Brain microvascular endothelial cell (primary cell): Measurements from ENCODE around the gene EDEM3.

Experiments used
- DNase-seq: peaks from one replicate; pipeline ENCODE4 v3.0.0-alpha.2; 2020
- H3K27ac ChIP-seq: fragments of 250-450 bp; sonication (Bioruptor Pico); 2 replicates; pipeline ENCODE4 v1.5.1; 2020; ENCODE audit warnings: mild to moderate bottlenecking, moderate library complexity
- H3K27me3 ChIP-seq: fragments of 250-450 bp; sonication (Bioruptor Pico); replicated peaks from 2 replicates; pipeline ENCODE4 v1.5.1; 2020; ENCODE audit warnings: mild to moderate bottlenecking
- H3K36me3 ChIP-seq: fragments of 250-450 bp; sonication (Bioruptor Pico); replicated peaks from 2 replicates; pipeline ENCODE4 v1.5.1; 2020; ENCODE audit warnings: mild to moderate bottlenecking
- H3K4me3 ChIP-seq: 2 replicates; pipeline ENCODE4 v1.5.1; 2011; ENCODE audit warnings: low read depth, mild to moderate bottlenecking, control low read depth, low read length, moderate library complexity
- in situ Hi-C: cut with HindIII; loops from 2 replicates; pipeline ENCODE4 v1.10.0; 2017; ENCODE audit warnings: low sequenced_read_pairs, low pct_ligation_motif_present
- TF ChIP-seq, protein P1 (sequence below): IDR thresholded peaks from 2 replicates; pipeline ENCODE4 v1.5.1; 2011; ENCODE audit warnings: low read depth, mild to moderate bottlenecking, moderate library complexity, low read length, control low read depth, inconsistent platforms; ENCODE audit errors: missing control alignments

Gene EDEM3

DNA sequence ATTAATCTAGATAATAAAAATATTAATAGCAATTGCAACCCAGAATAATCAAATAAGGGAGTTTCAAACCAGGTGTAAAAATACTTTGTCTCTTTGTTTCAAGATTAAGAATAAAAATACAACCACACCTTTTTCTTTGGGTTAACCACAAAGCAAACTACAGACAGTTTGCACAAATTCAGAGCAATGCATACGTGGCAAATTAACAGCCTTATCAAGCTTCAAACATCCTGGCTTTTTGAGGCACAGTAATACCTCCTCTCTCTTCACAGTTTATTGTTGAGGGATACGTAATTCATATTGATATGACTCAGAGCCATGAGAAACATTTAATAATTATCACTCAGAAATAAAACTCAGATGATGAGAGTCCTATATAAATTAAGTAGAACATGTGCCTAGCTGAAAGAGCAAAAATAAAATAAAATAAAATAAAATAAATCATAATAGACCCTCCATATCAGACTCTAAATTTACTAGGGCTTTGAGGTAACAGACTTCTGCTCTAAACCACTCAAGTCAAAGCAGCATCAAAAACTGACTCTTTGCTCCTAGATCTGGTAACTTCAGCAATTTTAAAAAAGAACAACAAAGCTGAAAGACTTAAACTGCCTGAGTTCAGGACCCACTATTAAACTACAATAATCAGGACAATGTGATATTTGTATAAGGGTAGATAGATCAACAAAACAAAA, 11.4 kb downstream of the EDEM3 start:
- in situ Hi-C loops: no loop called here
- no peak overlapping the region for H3K27ac ChIP-seq
- H3K4me3 ChIP-seq: no peak overlapping the region

GRCh38 chr1:184740344-184740743, 14.3 kb downstream of the EDEM3 start:
- no peak for DNase-seq
- in situ Hi-C loops: no loop called here
- H3K27ac ChIP-seq: no peak overlapping the region
- TF ChIP-seq, protein P1, sequence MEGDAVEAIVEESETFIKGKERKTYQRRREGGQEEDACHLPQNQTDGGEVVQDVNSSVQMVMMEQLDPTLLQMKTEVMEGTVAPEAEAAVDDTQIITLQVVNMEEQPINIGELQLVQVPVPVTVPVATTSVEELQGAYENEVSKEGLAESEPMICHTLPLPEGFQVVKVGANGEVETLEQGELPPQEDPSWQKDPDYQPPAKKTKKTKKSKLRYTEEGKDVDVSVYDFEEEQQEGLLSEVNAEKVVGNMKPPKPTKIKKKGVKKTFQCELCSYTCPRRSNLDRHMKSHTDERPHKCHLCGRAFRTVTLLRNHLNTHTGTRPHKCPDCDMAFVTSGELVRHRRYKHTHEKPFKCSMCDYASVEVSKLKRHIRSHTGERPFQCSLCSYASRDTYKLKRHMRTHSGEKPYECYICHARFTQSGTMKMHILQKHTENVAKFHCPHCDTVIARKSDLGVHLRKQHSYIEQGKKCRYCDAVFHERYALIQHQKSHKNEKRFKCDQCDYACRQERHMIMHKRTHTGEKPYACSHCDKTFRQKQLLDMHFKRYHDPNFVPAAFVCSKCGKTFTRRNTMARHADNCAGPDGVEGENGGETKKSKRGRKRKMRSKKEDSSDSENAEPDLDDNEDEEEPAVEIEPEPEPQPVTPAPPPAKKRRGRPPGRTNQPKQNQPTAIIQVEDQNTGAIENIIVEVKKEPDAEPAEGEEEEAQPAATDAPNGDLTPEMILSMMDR: no peak
- no peaks in the 10 kb centered on the region for H3K27me3 ChIP-seq
- no peak overlapping the region for H3K4me3 ChIP-seq
- H3K36me3 ChIP-seq: peaks cover 3% of the 10 kb centered on the region

More for the DNA sequence above, 11.4 kb downstream of the EDEM3 start:
- no peak for DNase-seq
- H3K36me3 ChIP-seq: no peaks in the 10 kb centered on the region
- H3K27me3 ChIP-seq: no peaks in the 10 kb centered on the region
- TF ChIP-seq, protein P1: no peak

DNA sequence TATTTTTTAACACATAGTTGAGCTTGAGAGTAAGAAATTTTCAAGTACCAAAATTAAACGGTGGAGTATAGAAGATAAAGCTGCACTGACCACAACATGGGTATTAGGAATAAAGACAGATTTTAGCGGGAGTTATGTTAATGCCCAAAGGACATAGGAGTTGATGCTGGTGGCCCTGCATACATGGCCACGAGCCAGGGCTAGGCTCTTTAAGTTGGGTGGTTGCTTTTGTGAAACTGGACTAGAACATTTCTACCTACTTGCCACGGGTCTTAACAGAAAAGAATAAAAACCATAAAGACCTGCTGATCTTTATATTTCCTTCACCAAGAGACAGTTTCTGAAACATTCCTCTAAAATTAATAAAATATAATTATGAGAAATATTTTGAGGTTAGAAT, 14.9 kb downstream of the EDEM3 start:
- H3K27ac ChIP-seq: no peak overlapping the region
- TF ChIP-seq, protein P1: no peak
- in situ Hi-C loops: no loop called here

GRCh38 chr1:184739070-184739469, 15.6 kb downstream of the EDEM3 start:
- in situ Hi-C loops: no loop called here
- TF ChIP-seq, protein P1: no peak
- Histone ChIP-seq H3K4me3 (no peak overlapping the region), H3K27me3 (no peaks in the 10 kb centered on the region), H3K27ac (no peak overlapping the region), H3K36me3 (peaks cover 9% of the 10 kb centered on the region)
- DNase-seq: no peak

More for the DNA sequence above, 14.9 kb downstream of the EDEM3 start:
- Histone ChIP-seq H3K27me3 (no peaks in the 10 kb centered on the region), H3K4me3 (no peak overlapping the region), H3K36me3 (peaks cover 8% of the 10 kb centered on the region)
- DNase-seq: no peak

- DNase-seq: no peak
- in situ Hi-C loops: no loop called here
- H3K27ac ChIP-seq: no peak overlapping the region
- no peaks in the 10 kb centered on the region for H3K27me3 ChIP-seq
- H3K36me3 ChIP-seq: peaks cover 20% of the 10 kb centered on the region
- no peak overlapping the region for H3K4me3 ChIP-seq
- TF ChIP-seq, protein P1: no peak
Observed at GRCh38 chr1:184734980-184735379, 19.7 kb downstream of the EDEM3 start.

GRCh38 chr1:184724843-184725242, 29.8 kb downstream of the EDEM3 start:
- Histone ChIP-seq H3K36me3 (peaks cover 19% of the 10 kb centered on the region), H3K4me3 (no peak overlapping the region), H3K27me3 (no peaks in the 10 kb centered on the region), H3K27ac (no peak overlapping the region)
- DNase-seq: no peak
- TF ChIP-seq, protein P1: no peak
- in situ Hi-C loops: no loop called here
